H1 (cell line): Measurements from ENCODE around the gene CUTA. TPM values are rescaled to one million over a fixed set of nuclear protein-coding genes. Genes with fewer than 3 reads are reported as not detected.

Experiments used
- CREB1 ChIP-seq: IDR thresholded peaks from 2 replicates; pipeline ENCODE4 v1.6.1; 2012; ENCODE audit warnings: inconsistent platforms
- HDAC6 ChIP-seq: IDR thresholded peaks from one replicate; pipeline ENCODE4 v1.7.1; 2012; ENCODE audit warnings: low read depth, mild to moderate bottlenecking, inconsistent platforms, low read length, moderate library complexity
- polyA plus RNA-seq, 7 experiments: library from polyadenylated mRNA; depleted of rRNA in 3 of 7; stranded (reverse) in 5 of 7; unstranded in 2 of 7; fragments of >200 nt in 5 of 7; fragments of 200-250 nt in 2 of 7; gene quantifications; 1 replicate in 5 of 7; 2 replicates in 1 of 7; 4 replicates in 1 of 7; pipeline versions ENCODE4 v1.2.1 to v1.2.3, GENCODE V29; 2011 to 2013; ENCODE audit warnings: missing spikeins in 2 of 7, mixed read lengths in 2 of 7
- total RNA-seq: library from RNA; stranded (reverse); fragmentation: NEBNext Ultra II Directional; extraction: Animal tissue kit (Norgen Biotek cat#: 25700); gene quantifications from 2 replicates; pipeline ENCODE4 v1.2.1, GENCODE V29; 2021
- TF ChIP-seq, protein P1 (sequence below): fragments of 300-600 bp; sonication (generic); IDR thresholded peaks from 2 replicates; pipeline ENCODE4 v1.7.1; 2012; ENCODE audit warnings: low read length, moderate library complexity, mild to moderate bottlenecking, inconsistent platforms; ENCODE audit not compliant: insufficient replicate concordance

CUTA gene
- total and polyA plus RNA-seq, 2 of the 8 experiments (the other 6 are each of a cell fraction or from before 2014, with no cell fraction given) = 297 to 460 TPM

GRCh38 chr6:33380272-33380981 lies 37.5 kb downstream of the CUTA start (continued):
- TF ChIP-seq, protein P1, sequence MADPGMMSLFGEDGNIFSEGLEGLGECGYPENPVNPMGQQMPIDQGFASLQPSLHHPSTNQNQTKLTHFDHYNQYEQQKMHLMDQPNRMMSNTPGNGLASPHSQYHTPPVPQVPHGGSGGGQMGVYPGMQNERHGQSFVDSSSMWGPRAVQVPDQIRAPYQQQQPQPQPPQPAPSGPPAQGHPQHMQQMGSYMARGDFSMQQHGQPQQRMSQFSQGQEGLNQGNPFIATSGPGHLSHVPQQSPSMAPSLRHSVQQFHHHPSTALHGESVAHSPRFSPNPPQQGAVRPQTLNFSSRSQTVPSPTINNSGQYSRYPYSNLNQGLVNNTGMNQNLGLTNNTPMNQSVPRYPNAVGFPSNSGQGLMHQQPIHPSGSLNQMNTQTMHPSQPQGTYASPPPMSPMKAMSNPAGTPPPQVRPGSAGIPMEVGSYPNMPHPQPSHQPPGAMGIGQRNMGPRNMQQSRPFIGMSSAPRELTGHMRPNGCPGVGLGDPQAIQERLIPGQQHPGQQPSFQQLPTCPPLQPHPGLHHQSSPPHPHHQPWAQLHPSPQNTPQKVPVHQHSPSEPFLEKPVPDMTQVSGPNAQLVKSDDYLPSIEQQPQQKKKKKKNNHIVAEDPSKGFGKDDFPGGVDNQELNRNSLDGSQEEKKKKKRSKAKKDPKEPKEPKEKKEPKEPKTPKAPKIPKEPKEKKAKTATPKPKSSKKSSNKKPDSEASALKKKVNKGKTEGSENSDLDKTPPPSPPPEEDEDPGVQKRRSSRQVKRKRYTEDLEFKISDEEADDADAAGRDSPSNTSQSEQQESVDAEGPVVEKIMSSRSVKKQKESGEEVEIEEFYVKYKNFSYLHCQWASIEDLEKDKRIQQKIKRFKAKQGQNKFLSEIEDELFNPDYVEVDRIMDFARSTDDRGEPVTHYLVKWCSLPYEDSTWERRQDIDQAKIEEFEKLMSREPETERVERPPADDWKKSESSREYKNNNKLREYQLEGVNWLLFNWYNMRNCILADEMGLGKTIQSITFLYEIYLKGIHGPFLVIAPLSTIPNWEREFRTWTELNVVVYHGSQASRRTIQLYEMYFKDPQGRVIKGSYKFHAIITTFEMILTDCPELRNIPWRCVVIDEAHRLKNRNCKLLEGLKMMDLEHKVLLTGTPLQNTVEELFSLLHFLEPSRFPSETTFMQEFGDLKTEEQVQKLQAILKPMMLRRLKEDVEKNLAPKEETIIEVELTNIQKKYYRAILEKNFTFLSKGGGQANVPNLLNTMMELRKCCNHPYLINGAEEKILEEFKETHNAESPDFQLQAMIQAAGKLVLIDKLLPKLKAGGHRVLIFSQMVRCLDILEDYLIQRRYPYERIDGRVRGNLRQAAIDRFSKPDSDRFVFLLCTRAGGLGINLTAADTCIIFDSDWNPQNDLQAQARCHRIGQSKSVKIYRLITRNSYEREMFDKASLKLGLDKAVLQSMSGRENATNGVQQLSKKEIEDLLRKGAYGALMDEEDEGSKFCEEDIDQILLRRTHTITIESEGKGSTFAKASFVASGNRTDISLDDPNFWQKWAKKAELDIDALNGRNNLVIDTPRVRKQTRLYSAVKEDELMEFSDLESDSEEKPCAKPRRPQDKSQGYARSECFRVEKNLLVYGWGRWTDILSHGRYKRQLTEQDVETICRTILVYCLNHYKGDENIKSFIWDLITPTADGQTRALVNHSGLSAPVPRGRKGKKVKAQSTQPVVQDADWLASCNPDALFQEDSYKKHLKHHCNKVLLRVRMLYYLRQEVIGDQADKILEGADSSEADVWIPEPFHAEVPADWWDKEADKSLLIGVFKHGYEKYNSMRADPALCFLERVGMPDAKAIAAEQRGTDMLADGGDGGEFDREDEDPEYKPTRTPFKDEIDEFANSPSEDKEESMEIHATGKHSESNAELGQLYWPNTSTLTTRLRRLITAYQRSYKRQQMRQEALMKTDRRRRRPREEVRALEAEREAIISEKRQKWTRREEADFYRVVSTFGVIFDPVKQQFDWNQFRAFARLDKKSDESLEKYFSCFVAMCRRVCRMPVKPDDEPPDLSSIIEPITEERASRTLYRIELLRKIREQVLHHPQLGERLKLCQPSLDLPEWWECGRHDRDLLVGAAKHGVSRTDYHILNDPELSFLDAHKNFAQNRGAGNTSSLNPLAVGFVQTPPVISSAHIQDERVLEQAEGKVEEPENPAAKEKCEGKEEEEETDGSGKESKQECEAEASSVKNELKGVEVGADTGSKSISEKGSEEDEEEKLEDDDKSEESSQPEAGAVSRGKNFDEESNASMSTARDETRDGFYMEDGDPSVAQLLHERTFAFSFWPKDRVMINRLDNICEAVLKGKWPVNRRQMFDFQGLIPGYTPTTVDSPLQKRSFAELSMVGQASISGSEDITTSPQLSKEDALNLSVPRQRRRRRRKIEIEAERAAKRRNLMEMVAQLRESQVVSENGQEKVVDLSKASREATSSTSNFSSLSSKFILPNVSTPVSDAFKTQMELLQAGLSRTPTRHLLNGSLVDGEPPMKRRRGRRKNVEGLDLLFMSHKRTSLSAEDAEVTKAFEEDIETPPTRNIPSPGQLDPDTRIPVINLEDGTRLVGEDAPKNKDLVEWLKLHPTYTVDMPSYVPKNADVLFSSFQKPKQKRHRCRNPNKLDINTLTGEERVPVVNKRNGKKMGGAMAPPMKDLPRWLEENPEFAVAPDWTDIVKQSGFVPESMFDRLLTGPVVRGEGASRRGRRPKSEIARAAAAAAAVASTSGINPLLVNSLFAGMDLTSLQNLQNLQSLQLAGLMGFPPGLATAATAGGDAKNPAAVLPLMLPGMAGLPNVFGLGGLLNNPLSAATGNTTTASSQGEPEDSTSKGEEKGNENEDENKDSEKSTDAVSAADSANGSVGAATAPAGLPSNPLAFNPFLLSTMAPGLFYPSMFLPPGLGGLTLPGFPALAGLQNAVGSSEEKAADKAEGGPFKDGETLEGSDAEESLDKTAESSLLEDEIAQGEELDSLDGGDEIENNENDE = no peak
- TF ChIP-seq HDAC6 (no peak), CREB1 (no peak)
